Esophagus muscularis mucosa (tissue), 4 donors: ENCODE measurements around the gene DPPA3. TPM values are rescaled to one million over a fixed set of nuclear protein-coding genes. Genes with fewer than 3 reads are reported as not detected.
"Not testable (repeated sequence)": the region's sequence is repeated elsewhere in the genome, so short reads cannot be mapped to it uniquely, and the experiment has no call there.

Experiments used
- DNase-seq: peaks from one replicate; pipeline ENCODE4 v3.0.0-alpha.2; 2017; ENCODE audit errors: extremely low spot score
- H3K27ac ChIP-seq, 4 donors: fragments of 200-600 bp; sonication (generic); replicated peaks in 1 of 4; 1 replicate in 3 of 4; 2 replicates in 1 of 4; pipeline ENCODE4 v1.5.1; 2016 to 2019; ENCODE audit warnings: mild to moderate bottlenecking in 1 of 4
- H3K27me3 ChIP-seq, 4 donors: fragments of 200-600 bp; sonication (generic); one replicate each; pipeline versions ENCODE4 v1.5.1 to v1.6.0; 2016 to 2019
- H3K36me3 ChIP-seq, 4 donors: fragments of 200-600 bp; sonication (generic); one replicate each; pipeline ENCODE4 v1.5.1; 2016 to 2019
- H3K4me1 ChIP-seq, 4 donors: fragments of 200-600 bp; sonication (generic); one replicate each; pipeline ENCODE4 v1.5.1; 2016 to 2019
- H3K4me3 ChIP-seq, 4 donors: fragments of 200-600 bp; sonication (generic); 1 replicate in 2 of 4; 2 replicates in 2 of 4; pipeline ENCODE4 v1.5.1; 2016 to 2019; ENCODE audit warnings: mild to moderate bottlenecking in 4 of 4, moderate library complexity in 1 of 4
- H3K9me3 ChIP-seq, 4 donors: fragments of 200-600 bp; sonication (generic); 1 replicate in 3 of 4; 2 replicates in 1 of 4; pipeline ENCODE4 v1.5.1; 2016 to 2019
- EP300 ChIP-seq: sonication (generic); formaldehyde crosslinking; IDR thresholded peaks from one replicate; pipeline ENCODE4 v1.6.1; 2017; ENCODE audit warnings: antibody characterized with exemption
- POLR2A ChIP-seq: fragments of 450-650 bp; IDR thresholded peaks from one replicate; pipeline ENCODE4 v1.6.1; 2017; ENCODE audit warnings: antibody characterized with exemption, moderate library complexity, mild to moderate bottlenecking, low read depth
- POLR2AphosphoS5 ChIP-seq, 2 donors: sonication (generic); formaldehyde crosslinking; IDR thresholded peaks; one replicate each; pipeline ENCODE4 v1.6.1; 2017; ENCODE audit warnings: antibody characterized with exemption in 2 of 2
- WGBS: methylation state at CpG from one replicate; pipeline ENCODE4 v1.1.5; 2018; 5-methylcytosine and 5-hydroxymethylcytosine counted together
- intact Hi-C: fragments of 100-400 bp; cut with DNase I; formaldehyde crosslinking; loops from one replicate; pipeline ENCODE4 v1.15.1; 2023
- total RNA-seq, 4 donors: library from RNA; depleted of rRNA; stranded (reverse); fragments of >200 nt; gene quantifications; one replicate each; pipeline versions ENCODE4 v1.1.0 to v1.2.1, GENCODE V29; 2016
- TF ChIP-seq, protein P1 (sequence below), 3 experiments: fragments of 200-600 bp in 2 of 3; fragments of 450-650 bp in 1 of 3; sonication (generic) in 2 of 3; IDR thresholded peaks; one replicate each; pipeline ENCODE4 v1.5.1; 2017 to 2019; ENCODE audit warnings: antibody characterized with exemption in 3 of 3, mild to moderate bottlenecking in 2 of 3, moderate library complexity in 1 of 3

DPPA3 gene
- total RNA-seq, 4 donors from 2014 or later: not detected

- Histone ChIP-seq H3K27ac (no peak overlapping the region), H3K4me1 (no peaks in the 10 kb centered on the region), H3K27me3 (no peaks in the 10 kb centered on the region), H3K4me3 (no peak overlapping the region), H3K9me3 (no peaks in the 10 kb centered on the region), H3K36me3 (no peaks in the 10 kb centered on the region)
- intact Hi-C loops: no loop called here
- WGBS: 82% methylated on average over 8 of the region's 8 CpGs
- TF ChIP-seq, protein P1, sequence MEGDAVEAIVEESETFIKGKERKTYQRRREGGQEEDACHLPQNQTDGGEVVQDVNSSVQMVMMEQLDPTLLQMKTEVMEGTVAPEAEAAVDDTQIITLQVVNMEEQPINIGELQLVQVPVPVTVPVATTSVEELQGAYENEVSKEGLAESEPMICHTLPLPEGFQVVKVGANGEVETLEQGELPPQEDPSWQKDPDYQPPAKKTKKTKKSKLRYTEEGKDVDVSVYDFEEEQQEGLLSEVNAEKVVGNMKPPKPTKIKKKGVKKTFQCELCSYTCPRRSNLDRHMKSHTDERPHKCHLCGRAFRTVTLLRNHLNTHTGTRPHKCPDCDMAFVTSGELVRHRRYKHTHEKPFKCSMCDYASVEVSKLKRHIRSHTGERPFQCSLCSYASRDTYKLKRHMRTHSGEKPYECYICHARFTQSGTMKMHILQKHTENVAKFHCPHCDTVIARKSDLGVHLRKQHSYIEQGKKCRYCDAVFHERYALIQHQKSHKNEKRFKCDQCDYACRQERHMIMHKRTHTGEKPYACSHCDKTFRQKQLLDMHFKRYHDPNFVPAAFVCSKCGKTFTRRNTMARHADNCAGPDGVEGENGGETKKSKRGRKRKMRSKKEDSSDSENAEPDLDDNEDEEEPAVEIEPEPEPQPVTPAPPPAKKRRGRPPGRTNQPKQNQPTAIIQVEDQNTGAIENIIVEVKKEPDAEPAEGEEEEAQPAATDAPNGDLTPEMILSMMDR (IDR thresholded peaks at IDR 0.05): no peak
- TF ChIP-seq EP300: no peak
- no peak for TF ChIP-seq POLR2AphosphoS5 (IDR thresholded peaks at IDR 0.05)
- TF ChIP-seq POLR2A: no peak
- DNase-seq: no peak
These were observed 38.2 kb downstream of the DPPA3 start for GRCh38 chr12:7749442-7749841.

GRCh38 chr12:7750350-7750749 is 39.1 kb downstream of the DPPA3 start:
- WGBS: 80% methylated on average over 6 of the region's 6 CpGs
- no peaks in the 10 kb centered on the region for H3K9me3 ChIP-seq
- H3K4me1 ChIP-seq: no peaks in the 10 kb centered on the region
- no peaks in the 10 kb centered on the region for H3K27me3 ChIP-seq
- H3K36me3 ChIP-seq: no peaks in the 10 kb centered on the region
- no peak for DNase-seq
- TF ChIP-seq POLR2AphosphoS5 (IDR thresholded peaks at IDR 0.05) (no peak), EP300 (no peak), POLR2A (no peak)
- TF ChIP-seq, protein P1 (IDR thresholded peaks at IDR 0.05): no peak
- no peak overlapping the region for H3K4me3 ChIP-seq
- no peak overlapping the region for H3K27ac ChIP-seq
- intact Hi-C loops: no loop called here

DNA sequence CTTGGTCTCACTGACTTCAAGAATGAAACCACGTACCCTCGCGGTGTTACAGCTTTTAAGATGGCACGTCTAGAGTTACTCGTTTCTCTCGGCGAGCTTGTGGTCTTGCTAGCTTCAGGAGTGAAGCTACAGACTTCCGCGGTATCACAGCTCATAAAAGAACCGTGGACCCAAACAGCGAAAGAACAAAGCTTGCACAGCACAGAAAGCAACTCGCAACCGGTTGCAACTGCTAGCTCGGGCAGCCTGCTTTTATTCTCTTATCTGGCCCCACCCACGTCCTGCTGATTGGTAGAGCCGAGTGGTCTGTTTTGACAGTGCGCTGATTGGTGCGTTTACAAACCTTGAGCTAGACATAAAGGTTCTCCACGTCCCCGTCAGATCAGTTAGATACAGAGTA is 40.2 kb downstream of the DPPA3 start:
- no peaks in the 10 kb centered on the region for H3K36me3 ChIP-seq
- 94% methylated on average over 20 of the region's 20 CpGs for WGBS
- no peak for DNase-seq

GRCh38 chr12:7751941-7752922 is 41.0 kb downstream of the DPPA3 start:
- WGBS: 92% methylated on average over 23 of the region's 48 CpGs
- H3K27ac ChIP-seq, H3K4me1 ChIP-seq, intact Hi-C loops, H3K4me3 ChIP-seq, H3K9me3 ChIP-seq, DNase-seq, H3K36me3 ChIP-seq: not testable (repeated sequence)
- peaks cover 0 to 12% (median 0%) of the 10 kb centered on the region in 4 donors for H3K27me3 ChIP-seq

More for the DNA sequence above, 40.2 kb downstream of the DPPA3 start:
- TF ChIP-seq POLR2A: no peak
- TF ChIP-seq, protein P1 (IDR thresholded peaks at IDR 0.05): no peak
- TF ChIP-seq EP300: no peak
- TF ChIP-seq POLR2AphosphoS5 (IDR thresholded peaks at IDR 0.05): no peak
- no peak overlapping the region for H3K27ac ChIP-seq
- H3K9me3 ChIP-seq: no peaks in the 10 kb centered on the region
- no peak overlapping the region for H3K4me3 ChIP-seq
- peaks cover 0 to 9% (median 0%) of the 10 kb centered on the region in 4 donors for H3K27me3 ChIP-seq
- H3K4me1 ChIP-seq: no peaks in the 10 kb centered on the region
- intact Hi-C loops: no loop called here

DNA sequence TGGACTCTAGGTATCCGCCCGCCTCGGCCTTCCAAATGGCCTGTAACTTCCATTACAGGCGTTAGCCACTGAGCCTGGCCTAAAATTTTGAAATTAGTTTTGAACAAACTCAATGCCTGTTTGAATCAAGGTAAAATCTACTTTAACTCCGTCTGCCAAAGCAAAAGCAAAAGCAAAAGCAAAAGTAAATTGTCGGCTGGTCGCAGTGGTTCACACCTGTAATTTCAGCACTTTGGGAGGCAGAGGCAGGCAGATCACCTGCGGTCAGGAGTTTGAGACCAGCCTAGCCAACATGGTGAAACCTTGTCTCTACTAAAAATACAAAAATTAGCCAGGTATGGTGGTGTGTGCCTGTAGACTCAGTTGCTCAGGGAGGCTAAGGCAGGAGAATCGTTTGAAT is 44.4 kb downstream of the DPPA3 start:
- H3K27ac ChIP-seq, H3K4me1 ChIP-seq, intact Hi-C loops, H3K4me3 ChIP-seq, H3K9me3 ChIP-seq, H3K36me3 ChIP-seq, DNase-seq: not testable (repeated sequence)
- H3K27me3 ChIP-seq: peaks cover 0 to 12% (median 0%) of the 10 kb centered on the region in 4 donors
- 92% methylated on average over 9 of the region's 9 CpGs for WGBS
